DOHH2 (cell line): ENCODE measurements around the gene TPCN1.

Experiments
- CTCF ChIP-seq: fragments of 200-600 bp; sonication (generic); IDR thresholded peaks from one replicate; pipeline ENCODE4 v1.5.1; 2014; ENCODE audit warnings: antibody characterized with exemption, mild to moderate bottlenecking, low read depth, low read length; ENCODE audit not compliant: poor library complexity, severe bottlenecking
- EZH2phosphoT487 ChIP-seq: fragments of 200-600 bp; sonication (generic); IDR thresholded peaks from 2 replicates; pipeline ENCODE4 v1.6.1; 2017; ENCODE audit warnings: borderline replicate concordance, mild to moderate bottlenecking, antibody characterized with exemption, low read length, moderate library complexity, mixed read lengths

GRCh38 chr12:113254298-113254697 is 33.0 kb downstream of the TPCN1 start:
- TF ChIP-seq CTCF (no peak), EZH2phosphoT487 (no peak)
